NCI-H460 (cell line): ENCODE results near the gene ALAD. TPM values are rescaled to one million over a fixed set of nuclear protein-coding genes. Genes with fewer than 3 reads are reported as not detected.
"Not testable (repeated sequence)": the region's sequence is repeated elsewhere in the genome, so short reads cannot be mapped to it uniquely, and the experiment has no call there.

ENCODE experiments used
- DNase-seq: peaks from one replicate; pipeline ENCODE4 v3.0.0-alpha.2; 2016; ENCODE audit warnings: low read depth; ENCODE audit errors: extremely low read depth
- total RNA-seq: library from RNA; depleted of rRNA; stranded (reverse); fragments of >200 nt; shearing (Covaris generic); gene quantifications from 2 replicates; pipeline ENCODE4 v1.2.3, GENCODE V29; 2014

ALAD gene
- total RNA-seq, 1 experiment from 2014 or later = 7.3 TPM

- DNase-seq = no peak
These were observed 1.4 kb downstream of the ALAD start for GRCh38 chr9:113399646-113400200.

DNA sequence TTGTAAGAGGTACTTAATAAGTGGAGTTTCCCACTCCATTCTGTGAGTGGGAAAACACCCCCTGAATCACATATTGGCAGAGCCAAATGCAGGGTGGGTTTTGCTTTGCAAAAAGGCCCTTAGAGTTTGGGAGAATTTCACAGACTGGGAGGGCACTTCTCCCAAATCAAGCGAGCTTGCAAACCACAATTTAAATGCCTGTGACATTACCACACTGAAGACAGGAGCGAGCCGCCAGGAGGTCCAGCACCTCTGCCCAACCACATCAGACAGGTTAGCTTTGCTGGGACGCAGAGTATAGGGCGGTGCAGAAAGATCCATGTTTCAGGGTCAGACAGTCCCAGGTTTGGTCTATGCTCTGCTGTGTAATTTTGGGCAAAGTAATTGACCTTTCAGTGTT lies 2.3 kb downstream of the ALAD start:
- DNase-seq = no peak

DNA sequence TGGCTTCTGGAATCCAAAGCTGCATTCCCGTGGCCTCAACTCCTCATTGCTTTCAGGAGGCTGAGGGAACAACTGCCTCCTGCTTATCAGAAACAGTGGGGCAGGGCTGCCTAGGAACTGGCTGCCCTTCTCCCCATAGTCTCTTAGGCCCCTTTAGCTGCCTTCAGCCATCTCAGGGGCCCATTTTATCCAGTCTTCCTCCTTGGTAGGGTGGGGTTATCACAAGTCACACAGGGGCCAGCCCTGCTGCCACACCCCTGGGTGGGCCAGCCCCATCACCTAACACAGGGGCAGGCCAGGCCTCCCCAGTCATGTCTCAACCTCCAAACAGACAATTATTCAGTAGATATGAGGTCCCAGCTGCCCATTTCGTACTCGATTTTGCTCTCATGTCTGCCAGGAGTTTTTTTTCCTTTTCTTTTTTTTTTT lies 3.9 kb downstream of the ALAD start:
- no peak for DNase-seq

DNA sequence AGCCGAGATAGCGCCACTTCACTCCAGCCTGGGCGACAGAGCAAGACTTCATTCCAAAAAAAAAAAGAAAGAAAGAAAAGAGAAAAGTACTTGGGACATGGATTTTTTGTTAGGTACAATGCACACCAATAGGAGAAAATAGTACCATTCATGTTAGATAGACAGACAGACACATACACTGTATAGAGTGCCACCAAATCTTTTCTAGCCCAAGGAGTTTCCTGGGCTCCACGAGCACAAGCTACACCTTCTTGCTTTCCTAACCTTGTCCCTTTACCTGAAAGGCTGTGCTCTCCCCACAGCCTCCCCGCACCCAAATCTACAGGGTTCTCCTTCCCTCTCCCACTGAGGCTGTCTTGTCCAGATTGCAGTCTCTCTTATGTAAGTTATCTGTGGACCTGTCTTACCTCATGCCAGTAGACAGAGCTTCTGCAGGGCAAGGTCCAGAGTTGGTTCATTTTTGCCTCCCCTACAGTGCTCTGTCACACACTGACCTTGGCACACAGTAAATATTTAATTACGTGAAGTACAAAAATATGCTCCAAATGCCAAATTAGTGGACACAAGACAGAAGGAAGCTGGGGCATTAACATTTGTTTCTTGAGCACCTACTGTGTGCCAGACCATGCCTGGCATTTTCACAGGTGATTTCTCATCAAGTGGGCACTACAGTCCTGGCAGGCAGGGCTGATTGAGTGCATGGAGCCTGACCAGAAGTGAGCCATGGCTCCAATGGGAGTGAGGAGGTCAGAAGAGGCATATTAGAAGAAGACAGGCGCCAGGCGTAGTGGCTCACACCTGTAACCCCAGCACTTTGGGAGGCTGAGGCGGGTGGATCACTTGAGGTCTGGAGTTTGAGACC lies 5.9 kb downstream of the ALAD start:
- DNase-seq = no peak

GRCh38 chr9:113393281-113393680 lies 7.8 kb downstream of the ALAD start:
- DNase-seq = no peak

DNA sequence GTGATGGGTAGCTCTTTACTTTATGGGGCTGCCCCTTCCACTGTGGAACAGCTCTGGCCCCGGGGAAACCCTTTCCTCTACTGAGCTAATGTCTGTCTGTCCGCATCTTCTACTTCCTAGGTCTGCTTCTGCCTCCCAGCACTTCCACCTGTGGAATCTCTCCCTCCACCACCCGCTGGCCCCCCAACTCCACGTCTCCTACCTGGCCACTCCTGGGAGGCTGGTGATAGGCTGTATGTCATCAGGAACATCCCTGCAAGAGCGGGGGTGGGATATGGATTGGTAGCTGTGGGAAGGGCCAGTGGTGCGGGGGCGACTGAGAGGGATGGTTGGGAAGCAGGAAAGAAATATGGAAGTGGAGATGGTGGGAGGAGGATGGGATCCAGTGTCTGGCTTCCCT lies 9.2 kb downstream of the ALAD start:
- DNase-seq = no peak

- DNase-seq = no peak
These were observed 10.7 kb downstream of the ALAD start for GRCh38 chr9:113390192-113390960.

- no peak for DNase-seq
These were observed 11.6 kb downstream of the ALAD start for GRCh38 chr9:113389451-113389850.

- DNase-seq = no peak
These were observed 12.3 kb downstream of the ALAD start for GRCh38 chr9:113388833-113389232.

GRCh38 chr9:113387560-113388230 lies 13.4 kb downstream of the ALAD start:
- no peak for DNase-seq

GRCh38 chr9:113386571-113387393 lies 14.3 kb downstream of the ALAD start:
- no peak for DNase-seq

DNA sequence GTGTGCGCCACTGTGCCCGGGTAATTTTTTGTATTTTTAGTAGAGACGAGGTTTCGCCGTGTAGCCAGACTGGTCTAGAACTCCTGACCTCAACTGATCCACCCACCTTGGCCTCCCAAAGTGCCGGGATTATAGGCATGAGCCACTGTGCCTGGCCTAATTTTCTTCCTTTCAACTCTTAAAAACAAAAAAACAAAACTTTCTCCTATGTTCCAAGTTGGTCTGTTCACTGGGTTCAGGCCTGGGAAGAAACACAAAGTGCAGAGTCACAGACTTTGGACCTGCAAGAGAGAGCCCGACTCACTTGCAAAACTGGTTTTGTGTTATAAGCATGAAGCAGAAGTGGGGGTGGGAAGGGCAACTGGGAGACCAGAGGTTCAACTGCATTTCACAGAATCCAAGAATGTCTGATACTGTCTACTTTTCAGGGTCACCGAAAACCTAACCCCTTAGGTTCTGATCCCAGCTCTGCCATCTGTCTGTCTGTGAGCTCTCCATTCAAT lies 19.1 kb downstream of the ALAD start:
- DNase-seq = no peak

GRCh38 chr9:113381441-113381840 lies 19.6 kb downstream of the ALAD start:
- DNase-seq = not testable (repeated sequence)

- DNase-seq = no peak
These were observed 20.2 kb downstream of the ALAD start for GRCh38 chr9:113380869-113381378.

DNA sequence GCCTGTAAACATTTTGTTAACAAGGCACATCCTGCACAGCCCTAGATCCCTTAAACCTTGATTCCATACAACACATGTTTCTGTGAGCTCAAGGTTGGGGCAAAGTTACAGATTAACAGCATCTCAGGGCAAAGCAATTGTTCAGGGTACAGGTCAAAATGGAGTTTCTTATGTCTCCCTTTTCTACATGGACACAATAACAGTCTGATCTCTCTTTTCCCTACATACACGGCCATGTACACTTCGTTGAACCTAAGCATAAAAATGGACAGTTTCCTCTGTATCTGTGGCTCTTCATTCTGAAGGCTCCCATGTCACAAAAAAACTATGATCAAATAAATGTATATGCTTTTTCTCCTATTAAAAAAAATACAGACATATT lies 21.3 kb downstream of the ALAD start:
- not testable (repeated sequence) for DNase-seq

DNA sequence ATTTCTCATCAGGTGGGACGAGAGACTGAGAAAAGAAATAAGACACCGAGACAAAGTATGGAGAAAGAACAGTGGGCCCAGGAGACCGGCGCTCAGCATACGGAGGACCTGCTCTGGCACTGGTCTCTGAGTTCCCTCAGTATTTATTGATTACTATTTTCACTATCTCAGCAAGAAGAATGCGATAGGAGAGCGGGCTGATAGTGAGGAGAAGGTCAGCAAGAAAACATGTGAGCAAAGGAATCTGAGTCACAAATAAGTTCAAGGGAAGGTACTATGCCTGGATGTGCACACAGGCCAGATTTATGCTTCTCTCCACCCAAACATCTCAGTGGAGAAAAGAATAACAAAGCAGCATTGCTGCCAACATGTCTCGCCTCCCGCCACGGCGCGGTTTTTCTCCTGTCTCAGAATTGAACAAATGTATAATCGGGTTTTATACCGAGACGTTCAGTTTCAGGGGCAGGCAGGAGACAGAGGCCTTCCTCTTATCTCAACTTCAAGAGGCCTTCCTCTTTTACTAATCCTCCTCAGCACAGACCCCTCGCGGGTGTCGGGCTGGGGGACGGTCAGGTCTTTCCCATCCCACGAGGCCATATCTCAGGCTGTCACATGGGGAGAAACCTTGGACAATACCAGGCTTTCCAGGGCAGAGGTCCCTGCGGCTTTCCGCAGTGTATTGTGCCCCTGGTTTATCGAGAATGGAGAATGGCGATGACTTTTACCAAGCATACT lies 21.8 kb downstream of the ALAD start:
- not testable (repeated sequence) for DNase-seq

DNA sequence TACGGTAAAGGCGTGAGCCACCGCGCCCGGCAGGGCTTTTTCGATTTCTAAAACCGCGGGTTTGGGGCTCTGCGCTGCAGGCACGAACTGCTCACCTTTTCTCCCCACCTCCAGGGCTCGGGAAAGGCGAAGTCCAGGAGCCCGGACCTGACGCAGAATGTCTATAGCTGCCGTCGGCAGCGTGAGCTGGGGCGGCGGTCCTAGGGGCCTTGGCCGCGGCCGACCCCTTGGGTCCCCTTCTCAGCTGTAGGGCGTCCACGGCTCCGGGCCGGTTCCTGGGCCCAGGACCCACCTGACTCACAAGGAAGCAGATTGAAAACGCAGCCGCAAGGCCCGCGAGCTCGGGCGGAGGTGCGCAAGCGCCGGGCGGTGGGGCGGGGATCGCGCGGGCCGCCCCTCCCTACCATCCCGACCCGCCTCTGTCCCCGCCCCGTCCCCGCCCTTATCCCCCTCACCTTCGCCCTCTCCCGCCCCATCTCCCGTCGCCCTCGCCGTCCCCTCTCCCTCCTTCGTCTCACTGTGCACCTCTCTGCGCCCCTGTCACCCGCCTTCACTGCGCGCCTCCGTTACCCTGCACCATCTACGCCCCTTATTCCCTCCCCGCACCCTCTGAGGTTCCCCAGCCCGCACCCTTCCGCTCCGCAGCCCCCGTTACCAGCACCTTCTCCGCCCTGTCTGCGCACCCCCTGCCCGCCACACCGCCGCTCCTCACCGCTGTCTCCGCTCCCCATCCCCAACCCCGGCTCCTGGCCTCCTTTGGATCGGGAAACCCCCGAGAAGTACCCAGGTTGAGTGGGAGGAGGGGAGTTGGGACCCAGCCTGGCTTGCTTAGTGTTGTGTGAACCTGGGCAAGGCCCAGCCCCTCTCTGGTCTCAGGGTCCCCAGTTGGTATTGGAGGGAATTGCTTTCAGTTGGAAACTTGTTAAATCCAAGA lies 24.2 kb downstream of the ALAD start, which contains the start of gene HDHD3:
Gene HDHD3 (minus strand): TSS at position 353 of the 934 bp plus-strand sequence. CDS start 2,632 bp downstream, outside the sequence.
- peak; percentile 71 for DNase-seq
